Measurements from ENCODE around the gene NYNRIN.

NYNRIN gene

DNA sequence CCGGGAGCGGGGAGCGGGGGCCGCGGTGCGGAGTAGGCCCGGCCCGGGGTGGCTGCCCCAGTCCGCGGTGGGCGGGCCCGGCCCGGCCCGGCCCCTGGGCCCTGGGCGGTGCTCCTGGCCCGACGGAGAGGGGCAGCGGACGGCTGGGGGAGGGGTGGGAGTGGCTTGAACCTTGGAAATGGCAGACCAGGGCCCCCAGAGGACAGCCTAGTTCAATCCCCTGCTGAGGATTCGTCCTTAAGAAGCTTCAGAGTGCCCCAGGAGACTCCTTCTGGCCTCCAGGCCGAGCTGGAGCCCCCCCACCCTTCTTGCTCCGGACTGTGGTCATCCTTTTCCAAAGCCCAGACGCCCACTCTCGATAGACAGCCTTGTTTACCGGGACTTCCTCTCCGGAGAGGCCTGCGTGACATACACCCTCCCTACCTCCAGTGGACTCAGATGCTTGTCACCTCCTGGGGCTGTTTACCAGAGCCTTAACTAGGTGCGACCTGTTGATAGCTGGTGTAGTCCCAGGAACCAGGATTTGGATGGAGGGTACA, 31.4 kb downstream of the NYNRIN start:
- in situ Hi-C loops (cut with MboI; ENCODE audit: low sequenced_read_pairs) = no loop called here

DNA sequence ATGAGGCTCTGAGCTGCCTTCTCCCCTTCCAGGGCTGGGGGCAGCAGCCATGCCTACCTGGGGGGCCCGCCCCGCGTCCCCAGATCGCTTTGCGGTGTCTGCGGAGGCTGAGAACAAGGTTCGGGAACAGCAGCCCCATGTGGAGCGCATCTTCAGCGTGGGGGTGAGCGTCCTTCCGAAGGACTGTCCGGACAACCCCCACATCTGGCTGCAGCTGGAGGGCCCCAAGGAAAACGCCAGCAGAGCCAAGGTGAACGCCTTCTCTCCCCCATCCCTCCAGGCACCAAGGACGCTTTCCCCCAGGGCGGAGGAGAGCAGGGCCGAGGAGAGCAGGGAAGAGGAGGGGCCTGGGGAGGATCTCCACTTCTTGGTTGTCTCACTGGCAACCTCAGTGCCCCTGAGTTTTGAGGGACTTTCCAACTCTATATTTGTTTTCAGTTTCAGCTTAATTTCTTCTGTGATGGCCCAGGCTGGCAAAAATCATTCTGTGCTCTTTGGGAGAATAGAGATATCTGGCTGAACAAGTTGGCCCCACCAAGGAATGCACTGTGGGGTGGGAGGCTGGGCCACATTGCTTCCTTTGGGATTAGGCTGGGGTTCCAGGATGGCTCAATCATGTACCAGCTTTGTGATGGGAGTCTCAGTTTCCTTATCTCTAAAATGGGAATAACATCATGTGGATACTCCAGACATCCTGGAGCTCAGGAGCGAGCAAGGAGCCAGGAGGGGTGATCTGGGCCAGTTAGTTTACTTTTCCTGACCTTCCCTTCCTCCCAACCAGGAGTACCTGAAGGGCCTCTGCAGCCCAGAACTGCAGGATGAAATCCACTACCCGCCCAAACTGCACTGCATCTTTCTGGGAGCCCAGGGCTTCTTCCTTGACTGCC, 32.1 kb downstream of the NYNRIN start:
- in situ Hi-C loops (cut with MboI; ENCODE audit: low sequenced_read_pairs) = no loop called here

DNA sequence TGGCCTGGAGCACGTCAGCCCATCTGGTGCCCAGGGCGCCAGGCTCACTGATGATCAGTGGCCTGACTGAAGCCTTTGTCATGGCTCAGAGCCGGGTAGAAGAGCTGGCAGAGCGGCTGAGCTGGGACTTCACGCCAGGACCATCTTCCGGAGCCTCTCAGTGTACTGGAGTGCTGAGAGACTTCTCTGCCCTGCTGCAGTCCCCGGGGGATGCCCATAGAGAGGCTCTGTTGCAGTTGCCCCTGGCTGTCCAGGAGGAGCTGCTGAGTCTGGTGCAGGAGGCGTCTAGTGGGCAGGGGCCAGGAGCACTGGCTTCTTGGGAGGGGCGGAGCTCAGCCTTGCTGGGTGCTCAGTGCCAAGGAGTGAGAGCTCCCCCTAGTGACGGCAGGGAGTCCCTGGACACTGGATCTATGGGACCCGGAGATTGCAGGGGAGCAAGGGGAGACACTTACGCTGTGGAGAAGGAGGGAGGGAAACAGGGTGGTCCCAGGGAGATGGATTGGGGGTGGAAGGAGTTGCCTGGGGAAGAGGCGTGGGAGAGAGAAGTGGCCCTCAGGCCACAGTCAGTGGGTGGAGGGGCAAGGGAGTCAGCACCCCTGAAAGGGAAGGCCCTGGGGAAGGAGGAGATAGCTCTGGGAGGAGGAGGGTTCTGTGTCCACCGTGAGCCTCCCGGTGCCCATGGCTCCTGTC, 32.9 kb downstream of the NYNRIN start:
- in situ Hi-C loops (cut with MboI; ENCODE audit: low sequenced_read_pairs) = no loop called here

DNA sequence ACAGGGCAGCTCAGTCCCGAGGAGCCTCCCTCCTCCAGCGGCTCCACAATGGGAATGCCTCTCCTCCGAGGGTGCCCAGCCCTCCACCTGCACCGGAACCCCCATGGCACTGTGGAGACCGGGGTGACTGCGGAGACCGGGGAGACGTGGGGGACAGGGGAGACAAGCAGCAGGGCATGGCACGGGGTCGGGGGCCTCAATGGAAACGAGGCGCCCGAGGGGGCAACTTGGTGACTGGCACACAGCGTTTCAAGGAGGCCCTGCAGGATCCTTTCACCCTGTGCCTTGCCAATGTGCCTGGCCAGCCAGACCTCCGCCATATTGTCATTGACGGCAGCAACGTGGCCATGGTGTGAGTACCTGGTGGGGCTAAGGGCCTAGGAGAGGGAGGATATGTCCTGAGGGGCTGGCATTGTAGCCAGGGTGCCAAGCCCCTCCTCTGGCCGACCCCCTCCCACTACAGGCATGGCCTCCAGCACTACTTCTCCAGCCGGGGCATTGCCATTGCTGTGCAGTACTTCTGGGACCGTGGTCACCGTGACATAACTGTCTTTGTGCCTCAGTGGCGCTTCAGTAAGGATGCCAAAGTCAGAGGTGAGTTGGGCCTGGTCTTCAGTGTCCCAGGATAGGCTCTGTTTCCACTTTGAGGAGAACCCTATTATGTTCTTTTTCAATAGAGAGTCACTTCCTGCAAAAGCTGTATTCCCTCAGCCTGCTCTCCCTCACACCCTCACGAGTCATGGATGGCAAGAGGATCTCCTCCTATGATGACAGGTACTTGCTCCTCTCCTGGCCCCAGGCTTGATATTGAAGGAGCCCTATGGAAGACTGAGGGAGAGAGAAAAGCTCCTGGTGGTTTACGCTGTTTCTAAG, 33.7 kb downstream of the NYNRIN start:
- in situ Hi-C loops (cut with MboI; ENCODE audit: low sequenced_read_pairs) = no loop called here

DNA sequence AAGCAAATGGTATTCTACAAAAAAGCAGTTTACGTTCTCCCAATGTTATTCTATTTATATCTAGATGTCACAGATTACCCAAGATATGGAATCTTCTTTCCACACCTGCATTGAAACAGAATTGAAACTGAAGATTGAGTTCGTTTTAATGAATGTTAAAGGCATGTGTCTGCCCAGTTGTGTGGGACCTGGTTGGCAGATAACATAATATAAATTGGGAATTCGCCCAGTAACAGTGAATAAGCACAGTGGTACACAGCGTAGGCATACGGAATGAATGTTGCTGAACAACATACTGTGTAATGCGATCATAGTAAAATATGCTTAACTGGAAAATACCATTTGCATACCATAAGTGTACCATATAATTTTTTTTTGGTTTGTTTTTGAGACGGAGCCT, 35.2 kb downstream of the NYNRIN start:
- in situ Hi-C loops (cut with MboI; ENCODE audit: low sequenced_read_pairs) = no loop called here

DNA sequence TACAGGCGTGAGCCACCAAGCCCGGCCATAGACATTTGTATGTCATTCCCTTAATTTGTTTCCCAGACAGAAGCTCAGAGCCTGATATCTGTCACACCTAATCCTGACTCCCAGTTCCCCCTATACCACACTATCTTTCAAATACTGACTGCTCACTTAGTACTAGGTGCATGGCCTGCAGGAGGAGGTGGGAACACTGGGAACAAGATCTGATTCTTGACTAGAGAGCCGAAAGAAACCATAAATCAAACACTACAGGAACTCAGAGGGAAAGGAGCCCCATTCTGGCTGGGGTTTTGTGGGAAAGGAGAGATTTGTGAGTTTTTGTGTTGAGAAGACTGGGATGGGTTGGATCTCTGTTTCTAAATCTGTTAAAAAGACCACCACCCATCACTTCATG, 35.9 kb downstream of the NYNRIN start:
- in situ Hi-C loops (cut with MboI; ENCODE audit: low sequenced_read_pairs) = no loop called here

DNA sequence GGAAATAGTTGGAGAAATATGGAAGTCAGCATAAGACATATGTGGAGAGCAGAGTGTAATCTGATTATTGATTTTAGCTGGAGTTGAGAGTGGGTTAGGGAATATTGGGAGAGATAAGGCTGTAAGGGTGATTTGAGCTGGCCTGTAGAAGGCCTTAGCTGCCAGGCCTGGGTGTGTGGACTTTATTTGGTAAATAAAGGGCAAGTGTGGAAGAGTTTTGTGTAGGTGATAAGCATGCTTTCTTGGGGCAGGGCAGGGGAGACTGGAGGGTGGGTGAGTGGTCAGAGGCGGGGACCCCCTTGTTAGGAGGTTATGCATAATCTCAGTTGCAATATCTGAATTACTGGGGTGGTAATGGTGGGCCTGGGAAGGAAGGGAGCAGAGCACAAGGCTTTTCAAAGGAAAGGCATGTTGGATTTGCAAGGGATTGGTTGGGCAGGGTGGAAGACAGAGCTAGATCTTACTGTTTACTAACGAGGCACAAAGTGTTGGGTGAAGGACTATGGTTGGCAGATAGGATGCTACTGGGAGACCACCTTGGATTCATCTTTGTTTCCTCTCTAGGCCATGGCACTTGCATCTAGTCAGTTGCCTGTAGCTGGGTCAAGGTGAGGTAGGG, 36.5 kb downstream of the NYNRIN start:
- in situ Hi-C loops (cut with MboI; ENCODE audit: low sequenced_read_pairs) = no loop called here

DNA sequence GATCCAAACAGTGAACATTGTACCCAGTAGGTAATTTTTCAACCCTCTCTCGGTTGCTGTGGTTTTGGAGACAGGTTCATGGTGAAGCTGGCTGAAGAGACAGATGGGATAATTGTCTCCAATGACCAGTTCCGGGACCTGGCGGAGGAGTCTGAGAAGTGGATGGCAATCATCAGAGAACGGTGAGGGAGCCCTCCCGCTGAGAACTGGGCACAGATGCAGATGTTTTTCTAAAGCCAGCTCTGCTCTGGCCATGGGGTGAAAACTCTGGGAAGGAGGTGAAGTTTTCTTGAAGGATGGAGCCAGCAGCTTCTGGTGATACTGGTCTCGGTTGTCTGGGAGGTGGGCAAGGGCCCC, 37.2 kb downstream of the NYNRIN start:
- in situ Hi-C loops (cut with MboI; ENCODE audit: low sequenced_read_pairs) = no loop called here

DNA sequence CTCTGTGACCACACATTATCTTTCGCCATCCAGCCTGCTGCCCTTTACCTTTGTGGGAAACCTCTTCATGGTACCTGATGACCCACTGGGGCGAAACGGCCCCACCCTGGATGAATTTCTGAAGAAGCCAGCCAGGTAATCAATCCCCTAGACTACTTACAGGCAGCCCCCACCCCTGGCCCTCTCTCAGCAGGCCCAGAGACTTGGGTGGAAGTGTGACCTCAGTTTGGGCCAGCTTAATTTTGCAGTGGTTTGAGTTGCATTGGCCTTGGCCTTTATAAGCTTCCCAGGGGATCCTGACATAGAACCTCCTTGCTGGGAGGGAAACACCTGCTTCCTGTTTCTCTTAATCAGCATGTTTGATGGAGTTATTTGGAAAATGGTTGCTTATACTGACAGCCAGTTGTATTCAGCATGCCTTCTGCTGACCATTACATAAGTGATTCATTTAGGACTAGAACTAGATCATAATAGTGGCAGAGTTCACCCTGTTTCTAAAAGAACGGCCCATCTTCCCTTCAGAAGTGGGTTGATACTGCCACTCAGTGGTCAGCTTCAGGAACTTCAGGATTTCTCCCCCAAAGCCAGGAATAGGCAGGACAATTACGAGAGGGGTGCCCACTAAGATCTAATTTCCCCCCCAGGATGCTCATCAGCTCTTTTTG, 37.7 kb downstream of the NYNRIN start:
- in situ Hi-C loops (cut with MboI; ENCODE audit: low sequenced_read_pairs) = no loop called here

DNA sequence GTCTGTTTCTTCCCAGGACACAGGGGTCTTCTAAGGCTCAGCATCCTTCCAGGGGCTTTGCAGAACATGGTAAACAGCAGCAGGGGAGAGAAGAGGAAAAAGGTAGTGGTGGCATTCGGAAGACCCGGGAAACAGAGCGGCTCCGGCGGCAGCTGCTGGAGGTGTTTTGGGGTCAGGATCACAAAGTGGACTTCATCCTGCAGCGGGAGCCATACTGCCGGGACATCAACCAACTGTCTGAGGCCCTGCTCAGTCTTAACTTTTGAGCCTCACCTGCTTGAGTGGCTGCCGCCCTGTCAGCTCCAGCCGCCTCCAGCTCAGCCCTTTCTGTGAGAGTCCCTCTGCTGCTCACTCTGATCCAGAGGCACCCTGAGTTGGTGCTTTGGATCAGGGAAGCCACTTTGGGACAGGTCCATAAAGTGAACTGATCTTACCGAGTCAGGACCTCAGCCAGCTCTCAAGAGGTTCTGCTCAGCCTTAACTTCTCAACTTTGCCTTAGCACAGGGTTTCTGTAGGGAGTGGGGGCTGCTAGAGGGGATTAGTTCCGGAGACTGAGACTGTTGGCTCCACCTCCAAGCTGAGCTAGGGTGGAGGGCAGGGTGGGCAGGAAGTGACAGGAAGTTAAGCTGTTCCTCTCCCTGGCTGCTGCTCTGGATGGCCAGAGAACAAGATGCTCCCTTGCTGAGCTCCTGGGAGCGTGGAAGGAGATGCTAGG, 38.4 kb downstream of the NYNRIN start:
- in situ Hi-C loops (cut with MboI; ENCODE audit: low sequenced_read_pairs) = no loop called here

DNA sequence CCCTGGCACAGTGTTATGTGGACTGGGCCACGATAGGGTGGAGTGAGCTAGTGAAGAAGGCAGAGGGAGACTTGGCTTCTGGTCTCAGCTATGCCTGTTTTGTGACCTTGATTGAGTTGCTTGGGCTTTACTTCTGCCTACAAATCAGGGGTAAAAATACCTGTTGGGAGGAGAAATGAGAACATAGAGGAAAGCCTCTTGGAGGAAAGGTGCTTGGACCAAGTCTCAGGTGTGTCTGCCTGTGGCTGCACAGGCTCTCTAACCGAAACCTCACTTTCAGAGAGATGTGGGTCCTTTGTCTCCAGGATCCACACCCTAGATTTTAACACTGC, 38.9 kb downstream of the NYNRIN start:
- in situ Hi-C loops (cut with MboI; ENCODE audit: low sequenced_read_pairs) = no loop called here

DNA sequence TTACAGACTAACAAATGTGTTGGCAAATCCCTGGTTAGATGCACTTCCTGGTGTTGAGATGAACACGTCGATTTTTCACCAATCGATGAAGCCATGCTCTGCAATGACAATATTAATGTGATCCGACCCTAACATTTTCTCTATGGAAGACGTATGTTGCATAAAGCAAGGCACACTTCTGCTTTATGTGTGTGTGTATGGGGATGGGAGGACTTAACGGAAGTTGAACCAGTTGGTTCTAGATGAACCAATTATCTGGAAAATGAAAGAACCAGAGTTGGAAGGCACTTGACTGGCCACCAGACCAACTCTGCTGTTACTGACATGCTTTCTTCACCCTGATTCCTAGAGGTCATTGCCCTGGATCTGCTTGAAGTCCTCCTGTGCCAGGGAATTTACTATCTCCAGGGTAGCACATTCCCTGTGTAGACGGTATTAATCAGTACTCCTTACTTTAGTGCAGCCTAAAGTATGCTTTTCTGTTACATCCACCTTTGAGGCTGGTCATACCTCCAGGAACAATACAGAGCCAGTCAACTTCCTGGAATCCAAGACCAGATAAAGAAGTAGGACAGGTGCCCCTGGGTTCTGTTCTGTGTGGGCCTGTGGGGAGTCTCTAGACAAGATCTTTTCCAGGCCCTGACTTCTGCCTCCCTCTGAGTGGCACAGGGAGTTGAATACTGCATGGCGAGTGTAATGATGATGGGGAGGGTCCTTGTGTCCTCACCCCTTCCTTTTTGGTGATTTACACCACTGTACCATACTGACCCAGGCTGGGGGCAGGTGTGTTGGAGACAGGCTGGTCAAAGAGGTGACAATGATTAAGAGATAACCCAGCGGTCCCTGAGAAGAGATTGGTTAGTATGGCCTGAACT, 39.7 kb downstream of the NYNRIN start:
- in situ Hi-C loops (cut with MboI; ENCODE audit: low sequenced_read_pairs) = no loop called here

DNA sequence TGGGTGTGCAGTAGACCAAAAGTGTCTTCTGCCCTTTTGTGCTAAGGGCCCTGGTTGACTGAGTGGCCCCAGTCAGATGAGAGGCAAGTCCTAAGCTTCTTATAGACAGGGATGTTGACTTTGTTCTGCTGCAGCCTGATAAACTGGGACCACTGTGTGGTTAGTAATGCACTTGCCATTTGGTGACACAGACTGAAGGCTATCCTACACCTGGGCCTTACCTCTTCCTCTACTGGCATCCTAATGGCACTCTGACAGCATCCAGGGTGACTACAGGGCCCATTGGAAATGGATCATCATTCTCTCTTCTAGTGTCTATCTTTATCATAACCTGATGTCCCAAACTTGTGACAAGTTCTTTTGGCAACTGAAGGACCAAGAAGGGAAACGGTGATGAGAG, 40.5 kb downstream of the NYNRIN start:
- in situ Hi-C loops (cut with MboI; ENCODE audit: low sequenced_read_pairs) = no loop called here

DNA sequence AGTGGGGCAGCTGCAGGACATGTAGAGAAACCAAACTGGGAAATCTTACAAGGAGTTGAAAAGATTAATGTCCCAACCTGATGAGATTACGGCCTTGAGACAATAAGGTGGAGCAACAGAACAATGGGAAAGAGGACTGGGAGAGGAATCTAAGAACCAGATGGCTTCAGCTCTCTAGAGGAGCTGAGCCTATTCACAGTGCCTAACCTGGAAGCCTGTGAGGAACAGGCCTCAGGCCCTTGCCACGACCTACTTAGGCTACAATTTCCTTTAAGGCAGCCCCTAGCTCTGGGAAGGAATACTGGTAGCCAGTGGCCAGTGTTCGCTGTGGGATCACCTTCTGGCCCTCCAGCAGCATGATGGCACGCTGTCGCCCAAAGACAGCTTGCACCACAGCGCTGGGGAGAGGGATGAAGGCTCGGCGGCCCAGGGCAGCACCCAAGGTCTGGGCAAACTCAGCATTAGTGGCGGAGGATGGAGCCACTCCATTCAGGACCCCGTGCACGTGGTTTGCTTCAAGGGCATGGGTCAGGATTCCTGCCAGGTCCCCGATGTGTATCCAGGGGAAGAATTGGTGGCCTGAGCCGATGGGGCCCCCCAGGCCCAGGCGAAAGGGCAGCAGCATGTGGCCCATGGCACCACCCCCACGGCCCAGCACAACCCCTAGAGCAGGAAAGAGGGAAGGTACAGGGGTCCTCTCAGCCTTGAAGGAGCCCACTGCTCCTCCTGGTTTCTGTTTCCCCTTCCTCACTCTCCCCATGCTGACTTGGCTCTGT, 41.2 kb downstream of the NYNRIN start:
- in situ Hi-C loops (cut with MboI; ENCODE audit: low sequenced_read_pairs) = no loop called here

DNA sequence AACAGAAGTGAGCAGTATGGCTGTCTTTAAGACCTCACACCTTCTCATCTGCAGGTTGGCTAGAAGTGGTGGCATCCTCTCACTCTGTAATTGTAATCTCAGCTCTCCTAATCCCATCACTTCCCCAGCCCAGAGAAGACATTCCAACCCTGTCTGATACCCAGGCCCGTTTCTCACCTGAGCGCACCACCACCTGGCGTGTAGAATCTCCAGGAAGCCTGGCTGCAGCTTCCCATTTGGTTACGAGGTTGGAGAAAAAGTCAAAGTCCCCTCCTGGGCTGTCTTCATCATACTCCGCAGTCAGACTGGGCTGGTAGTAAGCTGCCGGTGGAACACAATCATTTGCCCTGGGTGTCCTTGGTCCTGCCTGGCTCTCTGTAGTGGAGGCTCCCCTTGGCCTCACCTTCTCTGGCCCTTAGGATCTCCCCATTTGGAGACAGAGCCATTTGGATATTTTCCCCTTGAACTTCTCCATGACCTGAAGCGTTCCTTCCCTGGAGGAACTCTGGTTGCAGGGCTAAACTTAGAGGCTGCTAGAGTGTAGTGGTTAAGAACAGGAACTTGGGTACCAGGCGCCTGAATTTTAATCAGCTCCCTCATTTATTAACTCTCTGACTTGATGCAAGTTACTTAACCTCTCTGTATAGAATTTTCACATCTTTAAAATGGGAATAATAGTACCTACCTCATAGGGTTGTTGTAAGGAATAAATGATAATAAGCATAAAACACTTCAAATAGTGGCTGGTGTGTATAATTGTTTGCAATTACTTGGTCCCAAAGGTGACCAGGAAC, 42.0 kb downstream of the NYNRIN start:
- in situ Hi-C loops (cut with MboI; ENCODE audit: low sequenced_read_pairs) = no loop called here

DNA sequence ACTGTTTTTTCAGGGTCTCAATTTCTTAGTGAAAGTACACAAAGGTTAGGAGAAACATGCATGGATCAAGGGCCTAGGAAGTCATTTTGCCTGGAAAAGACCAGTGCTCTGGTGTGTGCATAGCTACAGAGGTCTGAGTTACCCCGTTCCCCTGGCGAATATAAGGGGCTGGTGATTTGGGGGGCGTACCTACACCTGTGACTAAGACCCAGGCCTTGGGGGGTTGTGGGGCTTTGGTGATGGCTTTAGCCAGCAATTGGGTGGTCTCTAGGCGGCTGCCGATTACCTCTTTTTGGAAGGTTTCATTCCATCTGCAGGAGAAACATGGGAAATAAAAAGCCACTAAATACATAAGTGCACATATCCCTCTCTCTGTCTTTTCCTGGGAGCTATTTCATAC, 42.7 kb downstream of the NYNRIN start:
- in situ Hi-C loops (cut with MboI; ENCODE audit: low sequenced_read_pairs) = no loop called here

DNA sequence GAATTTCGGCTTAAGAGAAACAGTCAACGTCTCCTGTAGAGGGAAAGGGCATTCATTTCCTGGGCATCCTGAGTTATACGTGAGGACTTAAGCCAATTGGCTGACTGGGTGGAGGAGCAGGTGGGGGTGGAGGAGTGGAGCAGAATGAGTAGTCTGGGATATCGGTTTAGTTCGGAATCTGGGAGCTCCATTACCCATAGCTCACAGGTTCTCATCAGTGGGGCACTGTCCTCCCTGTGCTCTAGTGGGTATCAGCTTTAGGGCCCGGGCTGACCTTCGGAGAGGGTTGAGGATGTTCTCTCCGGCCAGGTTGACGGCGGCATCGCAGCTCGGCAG, 43.1 kb downstream of the NYNRIN start:
- in situ Hi-C loops (cut with MboI; ENCODE audit: low sequenced_read_pairs) = no loop called here
